B cell (primary cell): ENCODE data around the gene ACSF2. TPM values are rescaled to one million over a fixed set of nuclear protein-coding genes. Genes with fewer than 3 reads are reported as not detected.

Experiments used
- ATAC-seq: fragments of 200-7000 bp; cut with Tn5 transposase; one replicate; pipeline ENCODE4 v1.10.0; 2021; ENCODE audit warnings: low read depth, mild to moderate bottlenecking, moderate number of reproducible peaks, moderate library complexity
- CTCF ChIA-PET: fragments of 350-600 bp; sonication (Branson Sonifier 250); formaldehyde crosslinking; loops from one replicate; lab custom pipeline; 2021; ENCODE audit warnings: antibody characterized with exemption, inconsistent platforms; lab: Charles Lee
- POLR2A ChIA-PET: fragments of 350-600 bp; sonication (Branson Sonifier 250); formaldehyde crosslinking; loops from one replicate; lab custom pipeline; 2021; ENCODE audit warnings: antibody characterized with exemption; lab: Charles Lee
- DNase-seq: peaks from one replicate; pipeline ENCODE4 v3.0.0; 2013
- H2AFZ ChIP-seq: 2 replicates; pipeline ENCODE4 v1.6.1; 2012; ENCODE audit warnings: mild to moderate bottlenecking, low read depth, low read length; ENCODE audit not compliant: insufficient read depth, poor library complexity, severe bottlenecking
- H3K27ac ChIP-seq, 2 donors: 1 replicate in 1 of 2; 2 replicates in 1 of 2; pipeline ENCODE4 v1.5.1; 2012 to 2013; ENCODE audit warnings: low read length in 2 of 2, mild to moderate bottlenecking in 2 of 2, moderate library complexity in 1 of 2
- H3K27me3 ChIP-seq, 4 experiments: fragments of 200-600 bp in 1 of 4; sonication (generic) in 1 of 4; replicated peaks in 1 of 4; 1 replicate in 2 of 4; 2 replicates in 2 of 4; pipeline versions ENCODE4 v1.6.1 to v1.7.0; 2013 to 2016; ENCODE audit warnings: low read length in 3 of 4, mild to moderate bottlenecking in 2 of 4, mixed read lengths in 1 of 4, moderate library complexity in 1 of 4; ENCODE audit not compliant: insufficient read depth in 4 of 4, control insufficient read depth in 3 of 4; ENCODE audit errors: control extremely low read depth in 1 of 4
- H3K36me3 ChIP-seq, 2 experiments: replicated peaks in 1 of 2; 1 replicate in 1 of 2; 2 replicates in 1 of 2; pipeline versions ENCODE4 v1.6.1 to v1.7.1; 2013; ENCODE audit warnings: low read length in 1 of 2; ENCODE audit not compliant: insufficient read depth in 2 of 2, control insufficient read depth in 1 of 2; ENCODE audit errors: control extremely low read depth in 1 of 2, extremely low read depth in 1 of 2
- H3K4me1 ChIP-seq, 2 donors: fragments of 200-600 bp in 1 of 2; sonication (generic) in 1 of 2; 1 replicate in 1 of 2; 2 replicates in 1 of 2; pipeline versions ENCODE4 v1.5.1 to v1.6.1; 2013 to 2017; ENCODE audit warnings: low read length in 2 of 2; ENCODE audit not compliant: control insufficient read depth in 2 of 2, insufficient read depth in 2 of 2
- H3K4me2 ChIP-seq: replicated peaks from 2 replicates; pipeline ENCODE3; 2012; ENCODE audit warnings: mild to moderate bottlenecking, low read depth, low read length; ENCODE audit not compliant: poor library complexity, severe bottlenecking
- H3K4me3 ChIP-seq, 5 experiments: fragments of 200-600 bp in 1 of 5; sonication (generic) in 1 of 5; 1 replicate in 3 of 5; 2 replicates in 2 of 5; pipeline versions ENCODE4 v1.5.1 to v1.7.0; 2011 to 2016; ENCODE audit warnings: low read length in 4 of 5, mild to moderate bottlenecking in 4 of 5, low read depth in 2 of 5, control low read depth in 1 of 5, moderate library complexity in 1 of 5; ENCODE audit not compliant: insufficient read depth in 1 of 5; ENCODE audit errors: control extremely low read depth in 1 of 5, extremely low read depth in 1 of 5
- H3K79me2 ChIP-seq: fragments of 200-600 bp; sonication (generic); one replicate; pipeline ENCODE4 v1.6.0; 2016; ENCODE audit warnings: low read length; ENCODE audit not compliant: control insufficient read depth, insufficient read depth
- H3K9ac ChIP-seq: fragments of 200-600 bp; sonication (generic); 2 replicates; pipeline ENCODE4 v1.6.1; 2017; ENCODE audit warnings: mild to moderate bottlenecking, low read length, moderate library complexity
- H3K9me3 ChIP-seq, 3 donors: one replicate each; pipeline versions ENCODE4 v1.6.1 to v1.7.1; 2013; ENCODE audit warnings: low read length in 2 of 3; ENCODE audit not compliant: control insufficient read depth in 2 of 3, insufficient read depth in 1 of 3; ENCODE audit errors: control extremely low read depth in 1 of 3
- H4K20me1 ChIP-seq: 2 replicates; pipeline ENCODE4 v1.6.0; 2012; ENCODE audit warnings: mild to moderate bottlenecking, low read length; ENCODE audit not compliant: insufficient read depth, control insufficient read depth, poor library complexity, severe bottlenecking
- H3K27ac Mint-ChIP-seq: one replicate; pipeline ENCODE4 v1.8.0; 2021; ENCODE audit warnings: mixed read lengths
- H3K27me3 Mint-ChIP-seq: one replicate; pipeline ENCODE4 v1.8.0; 2021; ENCODE audit warnings: mixed read lengths
- H3K4me1 Mint-ChIP-seq: one replicate; pipeline ENCODE4 v1.8.0; 2021; ENCODE audit warnings: mixed read lengths
- H3K4me3 Mint-ChIP-seq: one replicate; pipeline ENCODE4 v1.8.0; 2021; ENCODE audit warnings: mixed read lengths
- H3K9me3 Mint-ChIP-seq: one replicate; pipeline ENCODE4 v1.8.0; 2022; ENCODE audit warnings: mixed read lengths; ENCODE audit not compliant: insufficient read depth
- CTCF ChIP-seq: fragments of 200-600 bp; IDR thresholded peaks from one replicate; pipeline ENCODE4 v1.8.0; 2022; ENCODE audit warnings: antibody characterized with exemption, mild to moderate bottlenecking
- EZH2 ChIP-seq: IDR thresholded peaks from 2 replicates; pipeline ENCODE4 v1.6.1; 2012; ENCODE audit warnings: borderline replicate concordance, low read depth, mild to moderate bottlenecking, moderate library complexity, low read length; ENCODE audit not compliant: insufficient read depth, poor library complexity, severe bottlenecking
- WGBS: methylation state at CpG from one replicate; pipeline ENCODE4 v1.1.5; 2013; ENCODE audit warnings: missing lambda C conversion rate; ENCODE audit not compliant: insufficient coverage; 5-methylcytosine and 5-hydroxymethylcytosine counted together
- intact Hi-C: fragments of 100-400 bp; cut with micrococcal nuclease; formaldehyde crosslinking; loops from one replicate; pipeline ENCODE4 v1.10.0; 2022
- polyA plus RNA-seq: library from polyadenylated mRNA; depleted of rRNA; stranded (reverse); fragments of >200 nt; gene quantifications from 2 replicates; pipeline ENCODE4 v1.2.3, GENCODE V29; 2012
- total RNA-seq, 2 donors: library from RNA; stranded (reverse); fragments of 120-200 nt in 1 of 2; gene quantifications; 1 replicate in 1 of 2; 2 replicates in 1 of 2; pipeline versions ENCODE4 v1.2.3 to v1.2.4, GENCODE V29; 2013 to 2022

Gene ACSF2
- total and polyA plus RNA-seq, 2 donors (not counting 1 experiment from before 2014, with no cell fraction given) = 59.6 to 66.1 TPM

GRCh38 chr17:50478391-50479381 lies 52.7 kb downstream of the ACSF2 start, which contains the start of gene RSAD1:
RSAD1 (plus strand) TSS chr17:50478860; CDS start chr17:50478885, 25 bp downstream.
- peaks cover 3% of the 10 kb centered on the region for H3K27me3 Mint-ChIP-seq
- intact Hi-C loops = loop anchor here (1.0 to 5.0 kb wide), 9 partner anchors 22 to 229 kb away; partner anchors contain the start of genes ACSF2, ANKRD40, EME1 and LRRC59

More at GRCh38 chr17:50478391-50479381, 52.7 kb downstream of the ACSF2 start, which contains the start of gene RSAD1:
- Histone ChIP-seq H3K36me3 (peaks cover 2 to 23% of the 10 kb centered on the region in 2 experiments), H3K4me2 (peak within 1 kb of the TSS; percentile 87), H4K20me1 (peaks cover 8% of the 10 kb centered on the region), H3K27ac (peak within 1 kb of the TSS; percentile 69 to 86), H3K9ac (peak within 1 kb of the TSS; percentile 84), H3K27me3 (peaks cover 0 to 7% (median 0%) of the 10 kb centered on the region in 4 experiments), H3K9me3 (no peaks in the 10 kb centered on the region), H3K4me3 (peak within 1 kb of the TSS; percentile 78 to 93 (median 91)), H3K4me1 (peaks cover 13 to 22% of the 10 kb centered on the region in 2 donors), H2AFZ (peak within 1 kb of the TSS; percentile 91), H3K79me2 (no peaks in the 10 kb centered on the region)
- H3K4me1 Mint-ChIP-seq = peaks cover 26% of the 10 kb centered on the region
- peak within 1 kb of the TSS; percentile 91 for H3K27ac Mint-ChIP-seq
- peak; percentile 90 for ATAC-seq
- H3K9me3 Mint-ChIP-seq = no peaks in the 10 kb centered on the region
- WGBS = 3% methylated on average over 73 of the region's 75 CpGs
- ChIA-PET CTCF (interaction anchor here (0.7 to 2.4 kb wide), 17 partner anchors 11 to 241 kb away, joined by 3 to 45 read pairs (median 4); partner anchors contain the start of genes LRRC59 and LUC7L3), POLR2A (interaction anchor here (0.7 to 2.0 kb wide), 5 partner anchors 11 to 149 kb away, joined by 3 to 9 read pairs (median 6); partner anchors contain the start of genes EME1, LRRC59 and MRPL27)
- TF ChIP-seq EZH2 (no peak), CTCF (peak; percentile 95)
- peak; percentile 95 for DNase-seq
- H3K4me3 Mint-ChIP-seq = peak within 1 kb of the TSS; percentile 92
